HG02623 (cell line): Measurements from ENCODE around the gene MED13.
A peak's percentile ranks its signal among the peaks of the same experiment; 100 is the strongest.
"Not testable (repeated sequence)": the region's sequence is repeated elsewhere in the genome, so short reads cannot be mapped to it uniquely, and the experiment has no call there.

ENCODE experiments used
- ATAC-seq: cut with Tn5 transposase; IDR thresholded peaks from one replicate; pipeline ENCODE4 v1.9.1; 2021; ENCODE audit warnings: moderate library complexity; ENCODE audit not compliant: unreplicated experiment

The MED13 gene

DNA sequence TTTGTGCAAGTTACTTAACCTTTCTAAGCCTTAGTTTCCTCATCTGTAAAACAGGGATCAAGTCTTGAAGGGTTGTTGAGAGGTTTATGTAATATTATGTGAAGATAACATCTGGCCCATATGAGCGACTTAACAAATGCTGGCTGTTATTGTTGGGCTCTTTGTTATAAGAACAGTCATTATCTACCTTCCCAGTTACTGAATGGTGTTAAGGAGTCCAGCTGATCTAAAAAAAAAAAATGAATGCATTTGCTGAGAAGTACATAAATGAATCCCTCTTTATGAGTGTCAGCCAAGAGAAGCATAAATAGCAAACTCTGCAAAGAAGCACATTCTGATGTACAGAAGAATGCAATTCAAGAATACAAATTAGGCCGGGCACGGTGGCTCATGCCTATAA lies 24.3 kb upstream of the MED13 start:
- ATAC-seq: no peak

DNA sequence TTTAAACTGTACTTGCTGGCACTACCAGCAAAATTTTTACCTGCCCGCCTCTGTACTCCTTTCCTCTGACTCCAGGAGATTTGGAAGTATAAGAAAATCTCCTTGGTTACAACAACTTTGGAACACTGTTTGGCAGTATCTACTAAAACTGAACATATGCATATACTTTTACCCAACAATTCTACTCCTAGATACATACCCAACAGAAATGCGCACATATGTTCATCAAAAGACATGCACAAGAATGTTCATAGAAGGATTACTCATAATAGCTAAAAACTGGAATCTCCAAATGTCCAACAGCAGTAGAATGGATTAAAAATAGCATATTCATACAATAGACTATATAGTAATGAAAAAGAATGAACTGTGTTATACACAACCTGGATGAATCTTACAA lies 21.7 kb upstream of the MED13 start:
- ATAC-seq: no peak

DNA sequence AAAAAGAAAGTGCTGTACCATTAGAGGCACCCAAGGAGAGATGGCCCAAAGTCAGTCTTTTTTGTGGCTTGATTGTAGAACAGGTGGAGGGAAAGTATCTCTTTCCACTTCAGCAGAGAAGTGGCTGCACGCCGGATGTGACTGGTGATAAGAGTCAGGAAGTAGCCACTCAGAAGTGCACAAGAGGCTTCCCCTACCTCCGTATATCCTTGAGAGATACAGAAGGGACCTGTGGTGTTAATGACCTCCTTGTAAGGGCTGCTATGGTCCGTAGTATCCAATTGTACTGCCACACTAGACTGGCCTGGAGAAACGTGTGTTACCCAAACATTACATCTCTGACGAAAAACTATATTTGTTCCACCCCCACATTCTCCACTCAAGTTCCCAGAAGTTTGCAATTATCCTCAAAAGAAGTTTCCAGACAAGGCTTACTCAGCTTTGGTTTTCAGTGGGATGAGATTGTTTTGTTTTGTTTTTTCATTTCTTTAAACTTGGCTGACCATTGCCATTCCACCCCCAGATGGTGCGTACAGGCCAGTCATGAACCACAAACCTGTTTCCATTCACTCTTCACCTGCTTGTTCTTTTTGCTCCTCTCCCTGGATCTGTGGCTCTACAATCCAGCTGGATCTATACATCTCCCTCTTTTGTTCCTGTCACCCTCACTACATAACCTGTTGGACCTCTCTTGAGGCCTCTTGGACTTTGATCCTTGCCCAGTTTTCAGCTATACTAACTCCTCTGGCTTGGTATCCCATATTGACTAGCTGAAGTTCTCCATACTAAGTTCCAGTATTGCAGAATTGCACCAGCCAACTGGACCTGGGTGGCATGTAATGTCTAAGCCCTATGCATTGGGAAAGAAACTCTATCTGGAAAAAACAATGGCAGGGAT lies 20.7 kb upstream of the MED13 start:
- no peak for ATAC-seq

DNA sequence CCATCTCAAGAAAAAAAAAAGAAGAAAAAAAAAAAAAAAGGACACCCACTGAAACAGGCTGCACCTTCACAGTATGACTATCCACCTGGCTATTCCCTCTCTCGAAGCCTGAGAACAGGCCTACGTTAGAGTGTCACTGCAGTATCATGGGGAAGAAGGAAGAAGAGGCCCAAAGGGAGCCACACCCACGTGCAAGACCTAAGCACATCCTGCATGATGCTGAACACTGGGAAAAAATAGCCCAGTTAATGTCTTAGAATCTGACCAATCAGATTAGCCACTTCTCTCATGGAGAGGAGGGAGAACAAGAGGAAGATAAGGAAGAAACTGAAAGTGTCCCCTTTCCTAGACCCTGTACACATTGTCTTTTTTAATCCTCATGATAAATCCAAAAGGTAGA lies 19.5 kb upstream of the MED13 start:
- no peak for ATAC-seq

DNA sequence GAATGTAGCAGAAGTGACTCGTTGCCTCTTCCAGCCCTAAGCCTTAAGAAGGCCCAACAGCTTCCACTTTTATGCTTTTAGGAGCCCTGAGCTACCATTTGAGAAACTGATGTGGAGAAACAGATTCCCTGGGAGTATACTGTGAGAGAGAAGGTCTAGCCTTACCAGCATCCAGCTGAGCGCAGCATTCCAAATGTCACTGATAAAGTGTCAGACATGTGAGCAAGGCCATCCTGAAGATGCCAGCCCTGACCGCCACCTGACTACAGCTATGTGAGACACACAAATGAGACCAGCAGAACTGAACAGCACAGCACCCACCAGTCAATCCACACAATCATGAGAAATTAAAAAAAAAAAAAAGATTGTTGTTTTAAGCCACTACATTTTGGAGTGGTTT lies 18.6 kb upstream of the MED13 start:
- ATAC-seq: no peak

DNA sequence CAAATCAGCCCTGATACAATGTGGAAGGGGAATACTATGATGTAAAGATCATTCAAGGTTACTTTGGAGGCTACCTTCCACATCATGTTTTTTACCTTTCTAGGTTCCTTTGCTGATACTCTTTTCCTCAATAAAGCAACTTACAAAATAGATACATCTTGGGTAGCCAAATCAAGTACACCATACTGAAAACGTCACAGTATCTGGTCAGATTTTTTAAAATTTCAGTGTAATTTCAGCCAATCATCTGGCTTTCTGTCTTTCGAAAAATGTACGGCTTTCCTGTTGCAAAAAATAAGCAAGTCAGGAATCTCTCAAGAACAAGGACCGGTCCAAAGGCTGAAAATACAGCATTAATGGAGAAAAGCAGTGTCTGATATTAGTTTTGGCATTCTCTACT lies 15.6 kb upstream of the MED13 start:
- no peak for ATAC-seq

DNA sequence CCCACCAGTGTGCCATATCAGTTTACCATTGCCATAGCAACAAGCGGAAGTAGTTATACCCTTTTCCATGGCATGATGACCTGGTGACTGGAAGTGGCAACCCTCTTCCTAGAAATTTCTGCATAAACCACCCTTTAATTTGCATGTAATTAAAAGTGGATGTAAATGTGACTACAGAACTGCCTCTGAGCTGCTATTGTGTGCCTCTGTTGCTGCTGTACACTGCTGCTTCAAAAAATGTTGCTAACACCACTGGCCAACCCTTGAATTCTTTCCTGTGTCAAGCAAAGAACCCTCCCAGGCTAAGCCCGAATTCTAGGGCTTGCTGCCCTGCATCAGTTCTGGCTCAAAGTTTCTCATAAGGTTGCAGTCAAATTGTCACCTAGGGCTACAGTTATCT lies 12.9 kb upstream of the MED13 start:
- ATAC-seq: no peak

DNA sequence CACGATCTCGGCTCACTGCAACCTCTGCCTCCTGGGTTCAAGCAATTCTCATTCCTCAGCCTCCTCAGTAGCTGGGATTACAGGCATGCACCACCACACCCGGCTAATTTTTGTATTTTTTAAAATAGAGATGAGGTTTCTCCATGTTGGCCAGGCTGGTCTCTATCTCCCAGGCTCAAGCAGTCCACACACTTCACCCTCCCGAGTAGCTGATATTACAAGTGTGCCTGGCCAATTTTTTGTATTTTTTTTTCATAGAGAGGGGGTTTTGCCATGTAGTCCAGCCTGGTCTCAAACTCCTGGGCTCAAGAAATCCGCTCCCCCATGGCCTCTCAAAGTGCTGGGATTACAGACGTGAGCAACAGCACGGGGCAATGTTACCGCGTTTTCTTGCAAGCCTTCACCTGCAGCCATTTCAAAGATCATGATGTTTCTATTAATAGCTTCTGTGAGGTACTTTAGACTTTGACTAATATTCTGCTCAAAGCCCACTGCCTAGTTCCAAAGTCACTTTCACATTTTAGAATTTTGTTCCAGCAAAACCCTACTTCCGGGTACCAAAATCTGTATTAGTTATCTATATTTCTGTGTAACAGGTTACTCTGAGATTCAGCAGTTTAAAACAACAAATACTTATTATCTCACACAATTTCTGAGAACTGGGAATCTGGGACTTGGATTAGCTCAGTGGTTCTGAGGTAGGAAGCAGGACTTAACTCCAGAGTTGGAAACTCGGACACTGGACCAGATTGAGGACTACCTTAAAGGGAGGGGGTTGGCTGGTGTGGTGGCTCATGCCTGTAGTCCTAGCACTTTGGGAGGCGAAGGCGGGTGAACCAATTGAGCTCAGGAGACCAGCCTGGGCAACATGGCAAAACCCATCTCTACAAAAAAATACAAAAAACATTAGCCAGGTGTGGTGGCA lies 12.0 kb upstream of the MED13 start:
- ATAC-seq: no peak

DNA sequence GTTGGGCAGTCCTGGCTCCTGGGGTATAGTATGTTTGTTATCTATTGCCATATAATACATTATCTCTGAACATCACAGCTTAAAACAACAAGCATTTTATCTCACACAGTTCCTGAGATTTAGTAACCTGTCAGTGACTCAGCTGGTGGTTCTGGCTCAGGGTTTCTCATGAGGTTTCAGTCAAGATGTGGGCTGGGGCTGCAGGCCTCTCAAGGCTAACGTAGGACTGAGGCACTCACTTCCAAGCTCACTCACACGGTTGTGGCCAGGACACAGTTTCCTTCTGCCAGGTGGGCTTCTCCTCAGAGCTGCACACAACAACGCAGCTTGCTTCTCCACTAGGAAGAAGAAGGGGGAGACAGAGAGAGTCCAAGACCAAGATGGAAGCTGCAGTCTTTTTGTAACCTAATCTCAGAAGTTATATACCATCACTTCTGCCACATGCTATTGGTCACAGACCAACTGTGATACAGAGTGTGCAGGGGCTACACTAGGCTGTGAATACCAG lies 10.3 kb upstream of the MED13 start:
- ATAC-seq: no peak

DNA sequence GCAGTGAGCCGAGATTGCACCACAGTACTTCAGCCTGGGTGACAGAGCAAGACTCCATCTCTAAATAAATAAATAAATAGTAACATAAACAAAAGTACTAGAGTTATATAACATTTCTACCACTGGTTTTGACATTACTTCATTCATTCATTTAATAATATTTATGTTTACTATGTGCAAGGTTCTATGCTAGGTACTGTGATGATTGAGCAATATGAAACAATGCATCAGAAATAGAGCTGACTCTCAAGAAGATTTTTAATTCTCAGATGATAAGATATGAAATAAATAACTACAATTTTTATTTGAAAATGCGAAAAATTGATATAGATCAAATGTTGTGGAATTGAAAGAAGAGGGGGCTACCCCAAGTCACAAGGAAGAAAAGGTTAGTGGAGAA lies 8.9 kb upstream of the MED13 start:
- no peak for ATAC-seq

DNA sequence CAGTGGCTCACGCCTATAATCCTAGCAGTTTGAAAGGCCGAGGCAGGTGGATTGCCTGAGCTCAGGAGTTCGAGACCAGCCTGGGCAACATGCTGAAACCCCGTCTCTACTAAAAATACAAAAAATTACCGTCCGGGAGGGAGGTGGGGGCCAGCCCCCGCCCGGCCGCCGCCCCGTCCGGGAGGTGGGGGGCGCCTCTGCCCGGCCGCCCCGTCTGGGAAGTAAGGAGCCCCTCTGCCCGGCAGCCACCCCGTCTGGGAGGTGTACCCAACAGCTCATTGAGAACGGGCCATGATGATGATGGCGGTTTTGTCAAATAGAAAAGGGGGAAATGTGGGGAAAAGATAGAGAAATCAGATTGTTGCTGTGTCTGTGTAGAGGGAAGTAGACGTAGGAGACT lies 7.8 kb upstream of the MED13 start:
- ATAC-seq: not testable (repeated sequence)

DNA sequence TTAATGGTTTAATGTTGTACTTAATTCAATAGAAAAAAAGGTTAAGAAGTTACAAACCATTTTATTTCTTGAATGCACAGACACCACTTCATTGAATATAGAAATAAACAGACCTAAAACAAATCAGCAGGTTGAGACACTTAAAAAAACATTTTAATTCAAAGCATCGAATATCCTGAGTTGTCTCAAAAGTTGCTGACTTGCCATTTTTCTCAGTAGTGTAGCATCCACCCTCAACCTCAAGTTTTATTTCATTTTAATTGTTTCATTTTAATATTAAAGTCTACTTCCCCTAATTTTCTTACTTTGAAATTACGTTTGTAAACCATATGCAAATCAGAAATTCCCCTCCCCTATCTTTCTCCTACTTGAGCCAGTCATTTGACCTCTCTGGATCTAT lies 5.8 kb upstream of the MED13 start:
- ATAC-seq: no peak

DNA sequence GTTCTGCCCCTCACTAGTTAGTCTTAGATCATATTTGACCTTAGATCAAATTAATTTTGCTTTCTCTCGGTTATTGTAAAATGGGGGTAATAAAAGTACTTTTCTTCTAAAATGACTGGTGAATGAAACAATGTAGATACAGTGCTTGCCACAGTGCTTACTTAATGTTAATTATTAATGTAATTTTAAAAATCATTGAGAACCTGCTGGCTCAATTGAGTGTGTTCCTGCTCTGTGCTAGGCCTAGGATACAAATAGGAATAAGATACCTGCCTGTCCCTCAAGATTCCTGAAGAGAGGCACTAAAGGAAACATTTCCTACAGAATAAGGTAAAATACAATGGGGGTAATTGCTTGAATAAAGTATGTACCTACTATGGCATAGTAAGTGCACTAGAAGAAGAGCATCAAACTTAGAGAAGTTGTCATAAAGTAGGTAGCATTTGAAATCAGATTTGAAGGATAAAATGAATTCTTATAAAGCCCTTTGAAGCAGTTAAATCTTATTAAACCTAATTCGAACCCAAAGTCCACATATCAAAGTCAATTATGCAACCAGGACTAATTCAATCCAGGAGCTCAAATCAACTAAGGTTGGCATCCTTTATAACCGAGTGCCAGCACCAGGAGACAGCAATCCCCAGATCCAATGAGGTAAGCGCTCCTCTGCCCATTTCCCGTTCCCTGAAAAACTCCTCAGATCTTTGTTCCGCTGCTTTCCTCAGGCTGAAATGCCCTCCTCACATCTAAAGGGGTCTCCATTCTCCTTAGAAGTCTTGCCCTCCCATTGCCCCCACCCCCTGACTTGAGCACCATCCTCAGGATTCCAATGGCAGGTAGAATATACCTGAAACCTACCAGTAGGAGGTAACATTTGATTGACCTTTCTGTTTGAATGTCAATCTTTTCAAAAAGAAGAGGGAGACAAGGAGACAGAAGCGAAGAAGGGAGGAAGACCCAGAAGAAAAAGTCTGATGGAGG lies 2.4 kb upstream of the MED13 start:
- ATAC-seq: no peak

DNA sequence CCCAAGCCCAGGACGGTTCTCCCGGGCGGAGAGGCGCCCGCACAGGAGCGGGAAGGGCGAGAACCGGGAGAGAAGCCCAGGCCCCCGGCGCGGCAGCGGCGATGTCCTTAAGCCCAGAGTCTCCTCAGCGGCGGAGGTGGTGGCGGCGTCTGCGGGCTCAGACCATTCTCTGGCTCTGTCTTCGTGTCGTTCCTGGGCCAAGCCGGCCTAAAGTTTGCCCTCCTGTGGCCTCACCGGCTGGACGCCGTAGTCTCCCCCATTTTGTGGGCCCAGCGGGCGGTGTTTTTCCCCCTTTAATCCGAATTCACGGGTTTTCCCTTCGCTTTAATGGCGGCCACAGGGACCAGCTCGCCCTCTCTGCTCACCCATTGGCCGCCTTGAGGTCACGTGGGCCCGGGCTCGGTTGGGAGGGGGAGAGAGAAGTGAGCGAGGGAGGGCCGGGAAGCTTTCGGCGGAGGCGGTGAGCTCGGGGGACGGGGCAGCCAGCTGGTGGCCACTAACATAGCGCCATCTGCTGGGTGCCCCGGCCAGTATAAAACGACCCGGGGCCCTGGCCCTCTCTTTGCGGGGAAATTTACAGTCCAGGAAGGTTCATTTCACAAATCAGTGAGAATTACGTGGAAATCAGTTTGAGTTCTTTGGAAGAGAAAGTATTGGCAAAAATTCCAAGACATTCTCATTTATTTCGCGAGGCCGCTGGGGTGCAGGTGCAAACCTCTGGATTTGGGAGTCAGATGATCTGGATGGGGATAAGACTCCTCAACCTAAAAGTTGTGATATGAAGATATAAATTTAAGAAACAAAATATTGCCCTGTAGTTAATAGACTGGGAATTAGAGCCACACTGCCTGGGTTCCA lies 762 bp upstream of the MED13 start:
- ATAC-seq: peak; percentile 95

DNA sequence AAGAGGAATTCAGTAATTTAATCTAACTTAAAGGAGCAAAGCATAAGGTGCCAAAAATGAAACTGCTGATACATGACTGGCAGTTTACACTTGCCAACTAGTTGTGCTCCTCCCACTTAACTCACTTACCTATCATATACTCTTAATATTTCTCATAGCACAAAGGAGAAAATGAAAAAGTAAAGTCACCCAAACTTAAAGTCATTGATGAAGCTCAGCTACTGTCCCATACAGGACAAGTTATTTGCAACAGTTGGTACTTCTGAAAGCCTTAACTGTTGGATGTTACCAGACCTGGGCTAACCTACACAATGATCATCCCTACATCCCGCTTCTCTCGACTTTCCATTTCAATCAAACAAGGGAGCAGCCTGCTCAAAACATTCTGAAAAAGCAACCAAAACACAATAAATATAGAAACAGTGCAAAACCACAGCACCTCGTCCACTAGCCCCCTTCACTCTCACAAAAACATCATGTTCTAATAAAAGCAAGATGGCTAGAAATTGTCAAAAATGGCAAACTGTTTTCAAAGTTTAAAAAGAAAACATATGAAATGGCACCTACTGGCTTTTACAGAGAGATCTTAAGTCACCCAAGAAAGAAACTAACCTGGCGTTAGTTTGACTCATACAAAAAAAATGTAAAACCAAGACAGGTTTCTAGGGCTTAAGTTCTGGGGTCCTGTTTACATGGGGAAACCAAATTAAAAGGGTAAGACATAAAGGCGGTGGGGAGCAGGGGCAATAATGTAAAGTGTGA lies 868 bp downstream of the MED13 start:
- no peak for ATAC-seq

DNA sequence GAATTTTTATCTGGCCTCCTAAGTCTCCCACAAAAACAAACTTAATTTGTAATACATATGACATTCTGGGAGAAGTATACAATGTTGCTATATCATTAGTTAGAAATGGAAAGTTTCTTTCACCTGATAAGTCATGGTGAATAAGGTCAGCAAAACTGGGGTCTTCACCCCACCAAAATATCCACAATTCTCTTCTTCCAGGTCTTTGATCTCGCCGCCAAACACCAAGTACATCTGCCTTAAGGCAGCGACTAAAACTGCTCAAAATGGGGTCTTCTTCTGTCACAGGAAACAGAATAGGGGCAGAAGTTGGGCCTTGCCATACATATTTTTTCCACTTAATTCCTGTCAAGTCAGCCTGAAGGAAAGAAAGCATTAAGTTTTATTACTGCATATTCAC lies 2.1 kb downstream of the MED13 start:
- no peak for ATAC-seq

DNA sequence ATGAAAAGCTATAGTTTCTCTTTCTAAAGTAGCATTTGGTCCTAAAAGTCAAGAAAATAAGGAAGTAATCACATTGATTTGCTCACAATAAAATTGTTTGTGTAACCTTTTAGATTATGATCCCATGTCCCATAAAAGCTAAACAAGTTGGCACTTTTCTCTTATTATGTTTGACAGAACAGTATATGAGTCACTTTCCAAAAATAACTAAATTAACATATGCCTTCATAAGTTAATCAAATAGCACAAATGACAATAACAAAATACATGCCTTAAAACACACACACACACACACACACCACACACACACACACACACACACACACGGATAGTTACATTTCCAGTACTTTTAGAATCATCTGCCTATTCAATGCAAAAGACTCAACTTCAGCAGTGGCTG lies 2.8 kb downstream of the MED13 start:
- ATAC-seq: no peak

DNA sequence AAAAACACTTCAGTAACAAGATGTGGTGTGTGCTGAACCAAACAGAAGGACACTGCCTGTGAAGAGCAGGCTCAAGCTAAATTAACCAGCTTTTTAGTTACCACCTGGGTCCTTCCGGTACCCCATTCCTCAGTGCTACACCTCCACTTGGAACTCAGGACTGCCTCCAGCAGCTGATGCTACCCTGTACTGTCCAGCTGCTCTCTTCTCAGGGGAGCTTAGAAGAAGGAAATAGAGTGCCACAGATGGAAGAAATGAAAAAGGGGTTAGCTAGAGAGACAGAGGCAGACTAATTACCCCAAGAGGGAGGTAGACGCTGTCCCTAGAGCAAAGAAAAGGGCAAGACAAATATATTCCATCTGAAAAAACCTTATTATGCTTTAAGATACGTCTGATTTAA lies 5.7 kb downstream of the MED13 start:
- ATAC-seq: no peak

DNA sequence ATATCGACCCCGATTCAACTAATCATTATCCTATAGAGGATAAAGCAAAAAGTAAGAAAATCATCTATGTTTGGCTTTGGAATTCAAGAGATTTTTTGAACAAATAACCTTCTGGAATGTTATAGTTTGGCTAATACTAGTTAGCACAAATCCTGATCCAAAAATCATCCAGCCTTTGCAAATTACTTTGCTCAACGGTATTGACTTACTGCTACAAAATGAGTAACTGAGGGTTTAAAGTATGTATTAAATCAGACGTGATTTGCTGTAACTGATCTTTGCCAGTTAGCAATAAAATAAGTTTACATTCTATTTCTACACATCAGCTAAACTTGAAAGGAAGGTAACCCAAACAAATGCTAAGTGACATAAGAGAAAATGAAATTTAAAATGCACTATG lies 6.5 kb downstream of the MED13 start:
- no peak for ATAC-seq
